NOMO-1 treated with dmso at 0.1 percent for 144 hours (cell line): ENCODE measurements around the gene LST1.
A peak's percentile ranks its signal among the peaks of the same experiment; 100 is the strongest.

Experiments used
- DNase-seq: peaks from one replicate; lab custom pipeline; 2025; ENCODE audit not compliant: unreplicated experiment; lab: John Stamatoyannopoulos, UW

LST1 gene

GRCh38 chr6:31619805-31620585 is 33.9 kb downstream of the LST1 start:
- DNase-seq: peak; percentile 99

GRCh38 chr6:31620586-31621319 is 34.7 kb downstream of the LST1 start, which contains the start of gene PRRC2A:
TSS of gene PRRC2A (plus strand) at chr6:31620715. CDS start at chr6:31622790, 2,075 bp downstream.
- DNase-seq: peak; percentile 79

GRCh38 chr6:31621320-31621939 is 35.4 kb downstream of the LST1 start:
- DNase-seq: no peak

GRCh38 chr6:31621991-31622390 is 35.9 kb downstream of the LST1 start:
- DNase-seq: no peak

GRCh38 chr6:31622684-31623091 is 36.6 kb downstream of the LST1 start:
- peak; percentile 16 for DNase-seq

GRCh38 chr6:31624070-31624469 is 38.0 kb downstream of the LST1 start:
- DNase-seq: no peak

- no peak for DNase-seq
These were observed 40.9 kb downstream of the LST1 start for GRCh38 chr6:31626952-31627351.

GRCh38 chr6:31627690-31628287 is 41.7 kb downstream of the LST1 start:
- no peak for DNase-seq

GRCh38 chr6:31629014-31629413 is 42.9 kb downstream of the LST1 start:
- DNase-seq: no peak

GRCh38 chr6:31630177-31630934 is 44.3 kb downstream of the LST1 start:
- no peak for DNase-seq

- no peak for DNase-seq
These were observed 45.1 kb downstream of the LST1 start for GRCh38 chr6:31631209-31631608.

GRCh38 chr6:31631681-31632278 is 45.7 kb downstream of the LST1 start:
- DNase-seq: no peak

GRCh38 chr6:31632279-31632946 is 46.3 kb downstream of the LST1 start:
- no peak for DNase-seq

GRCh38 chr6:31633447-31633846 is 47.4 kb downstream of the LST1 start:
- DNase-seq: no peak

- no peak for DNase-seq
These were observed 48.1 kb downstream of the LST1 start for GRCh38 chr6:31634131-31634530.

- no peak for DNase-seq
These were observed 49.0 kb downstream of the LST1 start for GRCh38 chr6:31634969-31635575.

- no peak for DNase-seq
These were observed 50.9 kb downstream of the LST1 start for GRCh38 chr6:31636698-31637596.
